Ascending aorta (tissue), 2 donors: Measurements from ENCODE around the gene BOD1. TPM values are rescaled to one million over a fixed set of nuclear protein-coding genes. Genes with fewer than 3 reads are reported as not detected.

Experiments
- DNase-seq, 2 donors: peaks; one replicate each; pipeline ENCODE4 v3.0.0-alpha.2; 2019; ENCODE audit warnings: low spot score in 2 of 2
- H3K27ac ChIP-seq, 2 donors: fragments of 200-600 bp; sonication (generic); one replicate each; pipeline ENCODE4 v1.5.1; 2016 to 2017; ENCODE audit warnings: mild to moderate bottlenecking in 1 of 2
- H3K27me3 ChIP-seq: fragments of 200-600 bp; sonication (generic); one replicate; pipeline ENCODE4 v1.5.1; 2017
- H3K36me3 ChIP-seq, 2 donors: fragments of 200-600 bp; sonication (generic); one replicate each; pipeline ENCODE4 v1.5.1; 2016
- H3K4me1 ChIP-seq, 2 donors: fragments of 200-600 bp; sonication (generic); one replicate each; pipeline ENCODE4 v1.5.1; 2016 to 2017; ENCODE audit warnings: mild to moderate bottlenecking in 1 of 2
- H3K4me3 ChIP-seq, 2 donors: fragments of 200-600 bp; sonication (generic); one replicate each; pipeline ENCODE4 v1.5.1; 2016 to 2017; ENCODE audit warnings: mild to moderate bottlenecking in 1 of 2
- H3K9me3 ChIP-seq, 2 donors: fragments of 200-600 bp; sonication (generic); one replicate each; pipeline ENCODE4 v1.5.1; 2016
- intact Hi-C: fragments of 100-400 bp; cut with DNase I; formaldehyde crosslinking; loops from one replicate; pipeline ENCODE4 v1.15.1; 2023
- total RNA-seq: library from RNA; depleted of rRNA; stranded (reverse); fragments of >200 nt; gene quantifications from one replicate; pipeline ENCODE4 v1.1.0, GENCODE V29; 2016
- TF ChIP-seq, protein P1 (sequence below), 3 experiments: fragments of 200-600 bp in 2 of 3; fragments of 450-650 bp in 1 of 3; sonication (generic) in 2 of 3; IDR thresholded peaks; one replicate each; pipeline ENCODE4 v1.5.1; 2016 to 2019; ENCODE audit warnings: antibody characterized with exemption in 3 of 3, mild to moderate bottlenecking in 1 of 3, moderate library complexity in 1 of 3

The BOD1 gene
- total RNA-seq, 1 donor from 2014 or later: 60.5 TPM

DNA sequence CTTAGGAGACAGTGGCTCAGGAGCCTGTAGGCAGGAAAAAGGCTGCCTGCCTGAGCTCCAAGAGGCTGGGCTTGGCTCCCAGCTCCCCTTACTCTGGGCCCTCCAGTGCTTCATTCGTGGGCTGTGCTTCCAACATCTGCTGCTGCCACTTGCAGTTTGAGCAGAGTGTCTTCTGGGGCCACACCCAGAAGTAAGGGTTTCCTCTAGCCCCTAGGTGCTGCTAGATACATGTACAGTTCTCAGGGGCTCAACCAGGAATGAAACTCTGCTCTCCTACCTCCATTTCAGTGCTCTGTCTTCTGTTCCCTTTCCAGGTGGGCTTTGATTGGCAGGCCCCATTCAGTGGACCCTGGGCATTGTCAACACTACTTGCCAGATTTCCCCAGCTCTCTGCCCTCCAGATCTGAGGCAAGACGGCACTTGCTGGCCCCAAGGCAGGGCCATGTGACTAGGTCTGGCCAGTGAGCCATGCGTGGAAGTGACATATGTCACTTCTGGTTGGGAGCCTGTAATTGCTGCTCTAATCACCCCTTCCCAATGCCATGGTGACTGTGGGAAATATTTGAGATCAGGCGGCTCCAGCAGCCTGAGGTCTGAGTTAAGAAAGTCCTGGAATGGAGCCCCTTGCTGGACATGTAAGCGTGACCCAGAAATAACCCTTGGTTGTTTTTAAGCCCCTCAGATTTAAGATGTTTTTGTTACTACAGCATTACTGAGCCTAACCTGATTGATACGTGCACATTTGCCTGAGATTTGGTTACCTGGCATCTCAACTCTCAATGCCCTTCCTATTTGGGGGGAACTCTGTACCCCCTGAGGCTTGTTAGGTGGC is 9.4 kb upstream of the BOD1 start:
- Histone ChIP-seq H3K9me3 (no peaks in the 10 kb centered on the region), H3K4me1 (no peaks in the 10 kb centered on the region), H3K27me3 (no peaks in the 10 kb centered on the region), H3K36me3 (no peaks in the 10 kb centered on the region), H3K27ac (no peak overlapping the region), H3K4me3 (no peak overlapping the region)
- TF ChIP-seq, protein P1, sequence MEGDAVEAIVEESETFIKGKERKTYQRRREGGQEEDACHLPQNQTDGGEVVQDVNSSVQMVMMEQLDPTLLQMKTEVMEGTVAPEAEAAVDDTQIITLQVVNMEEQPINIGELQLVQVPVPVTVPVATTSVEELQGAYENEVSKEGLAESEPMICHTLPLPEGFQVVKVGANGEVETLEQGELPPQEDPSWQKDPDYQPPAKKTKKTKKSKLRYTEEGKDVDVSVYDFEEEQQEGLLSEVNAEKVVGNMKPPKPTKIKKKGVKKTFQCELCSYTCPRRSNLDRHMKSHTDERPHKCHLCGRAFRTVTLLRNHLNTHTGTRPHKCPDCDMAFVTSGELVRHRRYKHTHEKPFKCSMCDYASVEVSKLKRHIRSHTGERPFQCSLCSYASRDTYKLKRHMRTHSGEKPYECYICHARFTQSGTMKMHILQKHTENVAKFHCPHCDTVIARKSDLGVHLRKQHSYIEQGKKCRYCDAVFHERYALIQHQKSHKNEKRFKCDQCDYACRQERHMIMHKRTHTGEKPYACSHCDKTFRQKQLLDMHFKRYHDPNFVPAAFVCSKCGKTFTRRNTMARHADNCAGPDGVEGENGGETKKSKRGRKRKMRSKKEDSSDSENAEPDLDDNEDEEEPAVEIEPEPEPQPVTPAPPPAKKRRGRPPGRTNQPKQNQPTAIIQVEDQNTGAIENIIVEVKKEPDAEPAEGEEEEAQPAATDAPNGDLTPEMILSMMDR (IDR thresholded peaks at IDR 0.05): no peak
- DNase-seq: no peak
- intact Hi-C loops: no loop called here

DNA sequence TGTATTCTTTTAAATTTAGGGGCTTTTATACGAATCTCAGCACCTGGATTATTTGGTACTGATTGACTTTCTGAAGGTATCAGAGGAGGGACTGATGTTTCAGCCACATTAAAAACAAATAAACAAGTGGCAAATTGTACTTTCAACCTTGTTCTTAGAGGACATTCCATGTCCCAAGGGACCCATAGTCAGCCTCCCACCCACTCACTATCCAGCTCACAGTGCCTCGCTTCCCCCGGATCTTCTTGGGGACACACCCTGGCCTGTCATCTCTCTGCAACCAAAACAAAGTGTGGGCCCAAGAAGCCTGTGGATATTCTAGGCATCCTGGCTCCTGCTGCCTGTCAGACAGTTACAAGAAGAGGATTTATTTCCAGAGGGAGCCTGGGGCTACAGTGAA is 8.8 kb upstream of the BOD1 start:
- Histone ChIP-seq H3K36me3 (no peaks in the 10 kb centered on the region), H3K9me3 (no peaks in the 10 kb centered on the region), H3K27ac (no peak overlapping the region), H3K4me1 (no peaks in the 10 kb centered on the region), H3K4me3 (no peak overlapping the region), H3K27me3 (no peaks in the 10 kb centered on the region)
- TF ChIP-seq, protein P1 (IDR thresholded peaks at IDR 0.05): no peak
- DNase-seq: no peak
- intact Hi-C loops: no loop called here

DNA sequence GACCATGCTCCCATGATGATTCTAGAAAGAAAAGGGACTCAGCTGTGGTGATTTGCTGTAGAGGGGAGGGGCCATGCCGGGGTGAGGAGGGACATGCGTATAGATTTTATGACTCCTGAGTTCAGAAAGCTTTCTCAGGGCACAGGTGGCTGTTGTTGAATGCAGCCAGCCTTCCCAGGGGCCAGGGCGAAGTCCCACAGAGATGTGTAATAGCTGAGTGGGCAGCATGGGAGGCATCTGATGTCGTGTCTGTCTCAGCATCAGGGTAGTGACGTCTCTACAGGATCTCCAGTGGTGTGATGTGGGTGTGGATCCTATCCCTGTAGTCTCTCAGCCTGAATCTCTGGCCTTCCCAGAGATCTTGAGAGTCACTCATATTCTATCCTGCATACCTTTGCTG is 7.8 kb upstream of the BOD1 start:
- no peaks in the 10 kb centered on the region for H3K36me3 ChIP-seq
- H3K4me3 ChIP-seq: no peak overlapping the region
- TF ChIP-seq, protein P1 (IDR thresholded peaks at IDR 0.05): no peak
- H3K4me1 ChIP-seq: no peaks in the 10 kb centered on the region
- H3K27ac ChIP-seq: no peak overlapping the region
- intact Hi-C loops: no loop called here
- DNase-seq: no peak
- H3K9me3 ChIP-seq: no peaks in the 10 kb centered on the region
- no peaks in the 10 kb centered on the region for H3K27me3 ChIP-seq

DNA sequence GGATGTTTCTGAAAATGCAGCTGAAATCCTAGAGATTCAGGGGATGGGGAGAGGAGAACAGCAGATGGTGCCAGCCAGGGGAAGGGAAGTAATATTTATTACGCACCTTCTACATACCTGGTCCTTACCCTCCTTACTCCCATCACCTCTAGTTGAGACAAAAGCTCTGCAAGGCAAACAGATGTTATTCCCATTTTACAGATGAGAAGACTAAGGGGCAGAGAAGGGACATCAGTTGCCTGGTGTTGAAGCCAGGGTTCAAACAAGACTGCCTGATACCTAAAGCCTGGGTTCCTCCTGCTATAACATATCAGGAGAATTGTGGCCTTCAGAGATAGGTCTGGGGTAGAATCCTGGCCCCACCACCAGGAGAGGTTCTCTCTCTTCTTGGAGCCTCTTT is 7.3 kb upstream of the BOD1 start:
- no peak for DNase-seq
- intact Hi-C loops: no loop called here
- H3K9me3 ChIP-seq: no peaks in the 10 kb centered on the region
- no peaks in the 10 kb centered on the region for H3K36me3 ChIP-seq
- H3K4me1 ChIP-seq: no peaks in the 10 kb centered on the region
- H3K27ac ChIP-seq: no peak overlapping the region
- no peak overlapping the region for H3K4me3 ChIP-seq
- TF ChIP-seq, protein P1 (IDR thresholded peaks at IDR 0.05): no peak
- H3K27me3 ChIP-seq: no peaks in the 10 kb centered on the region

DNA sequence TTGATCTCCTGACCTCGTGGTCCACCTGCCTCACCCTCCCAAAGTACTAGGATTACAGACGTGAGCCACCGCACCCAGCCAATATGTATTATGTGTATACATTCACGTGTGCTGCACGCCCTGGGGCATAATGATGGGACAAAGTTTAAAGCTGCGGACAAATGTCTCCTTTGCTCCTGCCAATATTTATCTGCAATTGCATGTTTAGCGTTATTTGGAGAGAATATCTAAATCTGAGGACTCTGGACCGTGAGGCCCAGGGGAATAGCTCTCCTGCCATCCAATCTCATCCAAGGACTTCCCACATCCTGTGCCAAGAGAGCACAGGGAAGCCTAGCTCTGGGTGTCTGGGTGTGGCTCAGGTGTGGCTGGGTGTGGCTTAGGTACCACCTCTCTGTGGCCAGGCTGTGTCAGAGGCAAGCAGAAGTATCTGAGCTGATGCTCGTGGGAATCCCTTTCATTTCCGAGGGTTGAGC is 6.9 kb upstream of the BOD1 start:
- H3K9me3 ChIP-seq: no peaks in the 10 kb centered on the region
- no peak overlapping the region for H3K4me3 ChIP-seq
- intact Hi-C loops: no loop called here
- H3K27me3 ChIP-seq: no peaks in the 10 kb centered on the region
- H3K4me1 ChIP-seq: no peaks in the 10 kb centered on the region
- no peaks in the 10 kb centered on the region for H3K36me3 ChIP-seq
- TF ChIP-seq, protein P1 (IDR thresholded peaks at IDR 0.05): no peak
- no peak for DNase-seq
- no peak overlapping the region for H3K27ac ChIP-seq
